Heart right ventricle (tissue), 16 donors: ENCODE results near the gene MYBPC1. TPM values are rescaled to one million over a fixed set of nuclear protein-coding genes. Genes with fewer than 3 reads are reported as not detected.
A peak's percentile ranks its signal among the peaks of the same experiment; 100 is the strongest.

Experiments used
- ATAC-seq, 8 donors: fragments of 200-7000 bp; cut with Tn5 transposase; one replicate each; pipeline ENCODE4 v1.9.1; 2020; ENCODE audit warnings: mild to moderate bottlenecking in 8 of 8, moderate library complexity in 8 of 8, moderate number of reproducible peaks in 1 of 8
- DNase-seq, 2 donors: peaks; one replicate each; pipeline ENCODE4 v3.0.0-alpha.2; 2020
- H3K27ac ChIP-seq, 10 donors: fragments of 200-600 bp; sonication (generic) in 2 of 10; one replicate each; pipeline versions ENCODE4 v1.5.0 to v1.8.0; 2020 to 2022; ENCODE audit warnings: mild to moderate bottlenecking in 3 of 10
- H3K27me3 ChIP-seq, 7 donors: fragments of 200-600 bp; one replicate each; pipeline ENCODE4 v1.8.0; 2021 to 2022; ENCODE audit warnings: mild to moderate bottlenecking in 2 of 7
- H3K36me3 ChIP-seq, 9 donors: fragments of 200-600 bp; sonication (generic) in 1 of 9; one replicate each; pipeline versions ENCODE4 v1.5.0 to v1.8.0; 2020 to 2022; ENCODE audit warnings: mild to moderate bottlenecking in 2 of 9
- H3K4me1 ChIP-seq, 9 donors: fragments of 200-600 bp; sonication (generic) in 1 of 9; one replicate each; pipeline versions ENCODE4 v1.5.0 to v1.8.0; 2020 to 2022; ENCODE audit warnings: mild to moderate bottlenecking in 4 of 9
- H3K4me3 ChIP-seq, 10 donors: fragments of 200-600 bp; sonication (generic) in 2 of 10; one replicate each; pipeline versions ENCODE4 v1.5.0 to v1.8.0; 2020 to 2022; ENCODE audit warnings: mild to moderate bottlenecking in 7 of 10, moderate library complexity in 2 of 10
- H3K9me3 ChIP-seq, 11 donors: fragments of 200-600 bp in 10 of 11; sonication (generic) in 2 of 11; one replicate each; pipeline versions ENCODE4 v1.5.0 to v1.8.0; 2013 to 2022; ENCODE audit warnings: mild to moderate bottlenecking in 2 of 11, control low read depth in 1 of 11, moderate library complexity in 1 of 11
- CTCF ChIP-seq, 9 donors: fragments of 200-600 bp; sonication (generic) in 2 of 9; IDR thresholded peaks; one replicate each; pipeline versions ENCODE4 v1.5.0 to v1.8.0; 2021 to 2022; ENCODE audit warnings: antibody characterized with exemption in 9 of 9, mild to moderate bottlenecking in 5 of 9, moderate library complexity in 1 of 9
- WGBS, 2 donors: extraction: QIAGEN DNeasy Blood & Tissue Kit; methylation state at CpG; one replicate each; pipeline ENCODE4 v1.1.7; 2013; ENCODE audit warnings: inconsistent platforms in 1 of 2; 5-methylcytosine and 5-hydroxymethylcytosine counted together
- intact Hi-C, 10 donors: fragments of 100-400 bp; cut with DNase I; formaldehyde crosslinking; loops; one replicate each; pipeline versions ENCODE4 v1.11.1 to v1.14.2; 2022
- polyA plus RNA-seq, 2 donors: library from polyadenylated mRNA; stranded (reverse); fragments of 200-250 nt; gene quantifications; one replicate each; pipeline ENCODE4 v1.2.3, GENCODE V29; 2013
- total RNA-seq, 10 donors: library from RNA; stranded (reverse); fragmentation: NEBNext Ultra II Directional in 3 of 10; extraction: Animal tissue kit (Norgen Biotek cat#: 25700) in 3 of 10; gene quantifications; one replicate each; pipeline versions ENCODE4 v1.2.1 to v1.2.4, GENCODE V29; 2021 to 2023
- donor health status: Arrhythmogenic right ventricular cardiomyopathy.
- donor health status: ischemic (EF 13 %, LVEDD 7.1; RV severe dilation, severe dysfunction).
- donor health status: healthy with polysubstance abuse.
- donor health status: DM: no; HTN: yes; CAD: no.
- donor health status: DM: no; HTN: no; CAD: no.
- donor health status: ischemic (EF 25% LVEDD 6.9; RV normal size, moderate dysfunction).
- donor health status: ischemic (EF 25% LVEDD 5.7; RV mildly dilated, moderate dysfunction).
- donor health status: healthy.
- donor health status: DM: yes; HTN: yes; CAD: no.
- donor health status: Ischemic cardiomyopathy.
- donor health status: ischemic (EF 35%, LVEDD 5.7; RV mildly dilated, moderate dysfunction).
- donor health status: nonischemic (EF 11% LVEDD 7.7; RV severe dilation, severe dysfunction).
- donor health status: DM: yes; HTN: yes; CAD: no.
- donor health status: PGD.
- donor health status: ischemic (EF 29% LVEDD 5.4; RV normal size, mild dysfunction).
- donor health status: nonischemic (EF 23%, LVEDD 6.1; RV moderate dilation, normal function).

MYBPC1 gene
- total and polyA plus RNA-seq, 12 donors: 0.17 to 6.4 (median 1.7) TPM

- Histone ChIP-seq H3K4me3 (no peak overlapping the region), H3K27me3 (peaks cover 0 to 12% (median 0%) of the 10 kb centered on the region in 7 donors), H3K27ac (no peak overlapping the region), H3K36me3 (no peaks in the 10 kb centered on the region), H3K9me3 (no peaks in the 10 kb centered on the region), H3K4me1 (peaks cover 0 to 5% (median 0%) of the 10 kb centered on the region in 9 donors)
- TF ChIP-seq CTCF (IDR thresholded peaks at IDR 0.05): no peak
- intact Hi-C loops: no loop called here
- ATAC-seq: no peak
- WGBS, 2 donors: 65 to 67% methylated on average over 7 of the region's 7 CpGs
- DNase-seq: no peak
These were observed 70.2 kb downstream of the MYBPC1 start for GRCh38 chr12:101664992-101665391.

- peaks cover 0 to 8% (median 0%) of the 10 kb centered on the region in 9 donors for H3K4me1 ChIP-seq
- 68 to 71% methylated on average over 7 of the region's 7 CpGs for WGBS, 2 donors
- no peaks in the 10 kb centered on the region for H3K36me3 ChIP-seq
- no peaks in the 10 kb centered on the region for H3K9me3 ChIP-seq
- H3K4me3 ChIP-seq: no peak overlapping the region
- TF ChIP-seq CTCF (IDR thresholded peaks at IDR 0.05): no peak
- peaks cover 0 to 12% (median 0%) of the 10 kb centered on the region in 7 donors for H3K27me3 ChIP-seq
- ATAC-seq (no peak), DNase-seq (no peak)
- intact Hi-C loops: no loop called here
- no peak overlapping the region for H3K27ac ChIP-seq
These were observed 71.4 kb downstream of the MYBPC1 start for GRCh38 chr12:101666052-101666728.

- ATAC-seq (no peak), DNase-seq (no peak)
- Histone ChIP-seq H3K9me3 (no peaks in the 10 kb centered on the region), H3K27me3 (peaks cover 0 to 12% (median 0%) of the 10 kb centered on the region in 7 donors), H3K27ac (no peak overlapping the region), H3K4me3 (no peak overlapping the region), H3K4me1 (peaks cover 0 to 18% (median 0%) of the 10 kb centered on the region in 9 donors), H3K36me3 (no peaks in the 10 kb centered on the region)
- intact Hi-C loops: no loop called here
- WGBS, 2 donors: 74 to 81% methylated on average over 5 of the region's 5 CpGs
- no peak for TF ChIP-seq CTCF (IDR thresholded peaks at IDR 0.05)
These were observed 72.8 kb downstream of the MYBPC1 start for GRCh38 chr12:101667591-101667990.

- intact Hi-C loops: loop anchor here in 3 of 10 donors (5.0 to 10.0 kb wide), 3 partner anchors 47 to 165 kb away; partner anchors contain the start of gene GNPTAB (in 1 of the 3)
- Histone ChIP-seq H3K4me3 (no peak overlapping the region), H3K4me1 (peaks cover 0 to 18% (median 0%) of the 10 kb centered on the region in 9 donors), H3K36me3 (no peaks in the 10 kb centered on the region), H3K9me3 (no peaks in the 10 kb centered on the region), H3K27ac (no peak overlapping the region), H3K27me3 (peaks cover 0 to 10% (median 0%) of the 10 kb centered on the region in 7 donors)
- WGBS, 2 donors: 58% methylated on average over 6 of the region's 6 CpGs
- DNase-seq (peak in 1 of 2 donors; percentile 9), ATAC-seq (peak in 7 of 8 donors; percentile 33 to 72 (median 54))
- TF ChIP-seq CTCF (IDR thresholded peaks at IDR 0.05): peak in 8 of 9 donors; percentile 31 to 62 (median 54)
These were observed 75.4 kb downstream of the MYBPC1 start for GRCh38 chr12:101670007-101670671.
